ENCODE measurements around the gene SMG9.

The SMG9 gene

DNA sequence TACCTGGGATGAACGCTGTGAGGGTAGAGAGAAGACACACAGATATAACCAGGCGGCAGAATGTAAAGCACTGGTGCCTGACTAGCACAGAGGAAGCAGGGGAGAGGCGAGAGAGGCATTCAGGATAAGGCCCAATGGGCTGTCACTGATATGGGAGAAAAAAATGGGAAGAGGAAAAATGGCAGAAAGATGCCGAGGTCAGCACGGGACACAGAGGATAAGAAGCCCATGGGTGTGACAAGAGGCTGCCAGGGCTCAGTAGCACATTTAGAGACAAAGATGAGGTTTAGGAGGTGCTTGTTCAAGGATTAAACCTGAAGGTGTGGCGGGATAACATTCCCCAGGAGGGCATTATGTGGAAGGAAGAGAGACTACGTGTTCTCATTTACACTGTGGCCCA is 5.6 kb downstream of the SMG9 start (continued):
- TF ChIP-seq, protein P1, sequence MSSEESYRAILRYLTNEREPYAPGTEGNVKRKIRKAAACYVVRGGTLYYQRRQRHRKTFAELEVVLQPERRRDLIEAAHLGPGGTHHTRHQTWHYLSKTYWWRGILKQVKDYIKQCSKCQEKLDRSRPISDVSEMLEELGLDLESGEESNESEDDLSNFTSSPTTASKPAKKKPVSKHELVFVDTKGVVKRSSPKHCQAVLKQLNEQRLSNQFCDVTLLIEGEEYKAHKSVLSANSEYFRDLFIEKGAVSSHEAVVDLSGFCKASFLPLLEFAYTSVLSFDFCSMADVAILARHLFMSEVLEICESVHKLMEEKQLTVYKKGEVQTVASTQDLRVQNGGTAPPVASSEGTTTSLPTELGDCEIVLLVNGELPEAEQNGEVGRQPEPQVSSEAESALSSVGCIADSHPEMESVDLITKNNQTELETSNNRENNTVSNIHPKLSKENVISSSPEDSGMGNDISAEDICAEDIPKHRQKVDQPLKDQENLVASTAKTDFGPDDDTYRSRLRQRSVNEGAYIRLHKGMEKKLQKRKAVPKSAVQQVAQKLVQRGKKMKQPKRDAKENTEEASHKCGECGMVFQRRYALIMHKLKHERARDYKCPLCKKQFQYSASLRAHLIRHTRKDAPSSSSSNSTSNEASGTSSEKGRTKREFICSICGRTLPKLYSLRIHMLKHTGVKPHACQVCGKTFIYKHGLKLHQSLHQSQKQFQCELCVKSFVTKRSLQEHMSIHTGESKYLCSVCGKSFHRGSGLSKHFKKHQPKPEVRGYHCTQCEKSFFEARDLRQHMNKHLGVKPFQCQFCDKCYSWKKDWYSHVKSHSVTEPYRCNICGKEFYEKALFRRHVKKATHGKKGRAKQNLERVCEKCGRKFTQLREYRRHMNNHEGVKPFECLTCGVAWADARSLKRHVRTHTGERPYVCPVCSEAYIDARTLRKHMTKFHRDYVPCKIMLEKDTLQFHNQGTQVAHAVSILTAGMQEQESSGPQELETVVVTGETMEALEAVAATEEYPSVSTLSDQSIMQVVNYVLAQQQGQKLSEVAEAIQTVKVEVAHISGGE (tag by site-specific recombination; conservative IDR thresholded peaks at IDR 0.05; ENCODE audit: low read depth), result no peak
- no peak for TF ChIP-seq ZNF514 (tag by site-specific recombination; IDR thresholded peaks at IDR 0.05)
- no peak for TF ChIP-seq HOXA7 (CRISPR knock-in tag; IDR thresholded peaks at IDR 0.05; ENCODE audit: borderline replicate concordance)
- no peak for TF ChIP-seq ZNF555 (tag by site-specific recombination; conservative IDR thresholded peaks at IDR 0.05)
- TF ChIP-seq ZNF311 (tag by site-specific recombination; IDR thresholded peaks at IDR 0.05; ENCODE audit: borderline replicate concordance), result no peak
- TF ChIP-seq ZFP3 (tag by site-specific recombination; IDR thresholded peaks at IDR 0.05; ENCODE audit: low read depth), result no peak
- TF ChIP-seq ZNF664 (tag by site-specific recombination; IDR thresholded peaks at IDR 0.05), result no peak
- no peak for TF ChIP-seq IKZF3 (tag by site-specific recombination; IDR thresholded peaks at IDR 0.05)

DNA sequence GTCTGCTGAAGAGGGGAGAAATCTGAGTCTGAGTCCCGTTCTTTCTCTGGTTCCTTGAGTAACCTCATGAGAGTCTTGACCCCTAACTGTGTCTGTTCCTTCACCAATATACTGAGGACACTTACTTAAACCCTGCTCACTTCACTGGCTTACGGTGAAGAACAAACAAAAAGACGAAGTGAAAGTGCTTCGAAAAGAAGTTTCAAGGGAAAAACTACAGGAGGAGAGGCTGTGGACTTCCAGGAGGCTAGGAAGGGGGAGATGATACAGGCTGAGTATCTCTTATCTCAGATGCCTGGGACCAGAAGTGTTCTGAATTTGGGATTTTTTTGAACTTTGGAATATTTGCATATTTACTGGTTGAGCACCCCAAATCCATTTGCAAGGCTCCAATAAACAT is 6.1 kb downstream of the SMG9 start:
- Histone ChIP-seq H3K27ac (ENCODE audit: extremely low read depth, low read depth, low read length) (no peak overlapping the region), H3K4me1 (ENCODE audit: control insufficient read depth, insufficient read depth, low read length) (peaks cover 7% of the 10 kb centered on the region), H3K4me3 (ENCODE audit: low read depth, low read length) (no peak overlapping the region), H3K36me3 (ENCODE audit: control insufficient read depth in 2 of 2, insufficient read depth in 1 of 2, low read length in 2 of 2) (peaks cover 75 to 90% of the 10 kb centered on the region in 2 experiments), H3K9me3 (ENCODE audit: control insufficient read depth, insufficient read depth, low read depth, low read length) (no peaks in the 10 kb centered on the region)
- TF ChIP-seq ZNF544 (tag by site-specific recombination; IDR thresholded peaks at IDR 0.05), result no peak
- no peak for TF ChIP-seq ZNF221 (tag by site-specific recombination; IDR thresholded peaks at IDR 0.05; ENCODE audit: borderline replicate concordance)
- no peak for TF ChIP-seq ZBTB1 (tag by site-specific recombination; IDR thresholded peaks at IDR 0.05)
- no peak for TF ChIP-seq ZNF341 (tag by site-specific recombination; IDR thresholded peaks at IDR 0.05; ENCODE audit: low read depth)
- no peak for TF ChIP-seq GLIS1 (tag by site-specific recombination; IDR thresholded peaks at IDR 0.05)
- TF ChIP-seq SALL2 (tag by site-specific recombination; IDR thresholded peaks at IDR 0.05; ENCODE audit: borderline replicate concordance), result no peak
- TF ChIP-seq ZNF76 (tag by site-specific recombination; IDR thresholded peaks at IDR 0.05; ENCODE audit: borderline replicate concordance, low read depth), result no peak
- no peak for TF ChIP-seq ZNF366 (tag by site-specific recombination; conservative IDR thresholded peaks at IDR 0.05)
- TF ChIP-seq ZNF621 (tag by site-specific recombination; IDR thresholded peaks at IDR 0.05), result no peak
- TF ChIP-seq, protein P2, sequence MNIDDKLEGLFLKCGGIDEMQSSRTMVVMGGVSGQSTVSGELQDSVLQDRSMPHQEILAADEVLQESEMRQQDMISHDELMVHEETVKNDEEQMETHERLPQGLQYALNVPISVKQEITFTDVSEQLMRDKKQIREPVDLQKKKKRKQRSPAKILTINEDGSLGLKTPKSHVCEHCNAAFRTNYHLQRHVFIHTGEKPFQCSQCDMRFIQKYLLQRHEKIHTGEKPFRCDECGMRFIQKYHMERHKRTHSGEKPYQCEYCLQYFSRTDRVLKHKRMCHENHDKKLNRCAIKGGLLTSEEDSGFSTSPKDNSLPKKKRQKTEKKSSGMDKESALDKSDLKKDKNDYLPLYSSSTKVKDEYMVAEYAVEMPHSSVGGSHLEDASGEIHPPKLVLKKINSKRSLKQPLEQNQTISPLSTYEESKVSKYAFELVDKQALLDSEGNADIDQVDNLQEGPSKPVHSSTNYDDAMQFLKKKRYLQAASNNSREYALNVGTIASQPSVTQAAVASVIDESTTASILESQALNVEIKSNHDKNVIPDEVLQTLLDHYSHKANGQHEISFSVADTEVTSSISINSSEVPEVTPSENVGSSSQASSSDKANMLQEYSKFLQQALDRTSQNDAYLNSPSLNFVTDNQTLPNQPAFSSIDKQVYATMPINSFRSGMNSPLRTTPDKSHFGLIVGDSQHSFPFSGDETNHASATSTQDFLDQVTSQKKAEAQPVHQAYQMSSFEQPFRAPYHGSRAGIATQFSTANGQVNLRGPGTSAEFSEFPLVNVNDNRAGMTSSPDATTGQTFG (tag by site-specific recombination; IDR thresholded peaks at IDR 0.05; ENCODE audit: borderline replicate concordance), result no peak
- no peak for TF ChIP-seq GFI1B (tag by site-specific recombination; IDR thresholded peaks at IDR 0.05)
- TF ChIP-seq KLF9 (tag by site-specific recombination; IDR thresholded peaks at IDR 0.05; ENCODE audit: low read depth), result no peak
- TF ChIP-seq, protein P3, sequence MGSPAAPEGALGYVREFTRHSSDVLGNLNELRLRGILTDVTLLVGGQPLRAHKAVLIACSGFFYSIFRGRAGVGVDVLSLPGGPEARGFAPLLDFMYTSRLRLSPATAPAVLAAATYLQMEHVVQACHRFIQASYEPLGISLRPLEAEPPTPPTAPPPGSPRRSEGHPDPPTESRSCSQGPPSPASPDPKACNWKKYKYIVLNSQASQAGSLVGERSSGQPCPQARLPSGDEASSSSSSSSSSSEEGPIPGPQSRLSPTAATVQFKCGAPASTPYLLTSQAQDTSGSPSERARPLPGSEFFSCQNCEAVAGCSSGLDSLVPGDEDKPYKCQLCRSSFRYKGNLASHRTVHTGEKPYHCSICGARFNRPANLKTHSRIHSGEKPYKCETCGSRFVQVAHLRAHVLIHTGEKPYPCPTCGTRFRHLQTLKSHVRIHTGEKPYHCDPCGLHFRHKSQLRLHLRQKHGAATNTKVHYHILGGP (tag by site-specific recombination; IDR thresholded peaks at IDR 0.05), result no peak
- no peak for TF ChIP-seq WT1 (tag by site-specific recombination; IDR thresholded peaks at IDR 0.05)
- no peak for TF ChIP-seq ZNF311 (tag by site-specific recombination; IDR thresholded peaks at IDR 0.05; ENCODE audit: borderline replicate concordance)
- no peak for TF ChIP-seq ZNF501 (tag by site-specific recombination; IDR thresholded peaks at IDR 0.05)
- TF ChIP-seq ZNF610 (tag by site-specific recombination; IDR thresholded peaks at IDR 0.05; ENCODE audit: borderline replicate concordance), result no peak
- TF ChIP-seq MYNN (tag by site-specific recombination; IDR thresholded peaks at IDR 0.05; ENCODE audit: borderline replicate concordance), result no peak
- TF ChIP-seq, protein P4, sequence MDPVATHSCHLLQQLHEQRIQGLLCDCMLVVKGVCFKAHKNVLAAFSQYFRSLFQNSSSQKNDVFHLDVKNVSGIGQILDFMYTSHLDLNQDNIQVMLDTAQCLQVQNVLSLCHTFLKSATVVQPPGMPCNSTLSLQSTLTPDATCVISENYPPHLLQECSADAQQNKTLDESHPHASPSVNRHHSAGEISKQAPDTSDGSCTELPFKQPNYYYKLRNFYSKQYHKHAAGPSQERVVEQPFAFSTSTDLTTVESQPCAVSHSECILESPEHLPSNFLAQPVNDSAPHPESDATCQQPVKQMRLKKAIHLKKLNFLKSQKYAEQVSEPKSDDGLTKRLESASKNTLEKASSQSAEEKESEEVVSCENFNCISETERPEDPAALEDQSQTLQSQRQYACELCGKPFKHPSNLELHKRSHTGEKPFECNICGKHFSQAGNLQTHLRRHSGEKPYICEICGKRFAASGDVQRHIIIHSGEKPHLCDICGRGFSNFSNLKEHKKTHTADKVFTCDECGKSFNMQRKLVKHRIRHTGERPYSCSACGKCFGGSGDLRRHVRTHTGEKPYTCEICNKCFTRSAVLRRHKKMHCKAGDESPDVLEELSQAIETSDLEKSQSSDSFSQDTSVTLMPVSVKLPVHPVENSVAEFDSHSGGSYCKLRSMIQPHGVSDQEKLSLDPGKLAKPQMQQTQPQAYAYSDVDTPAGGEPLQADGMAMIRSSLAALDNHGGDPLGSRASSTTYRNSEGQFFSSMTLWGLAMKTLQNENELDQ (tag by site-specific recombination; IDR thresholded peaks at IDR 0.05; ENCODE audit: low read depth), result no peak
- CTCF ChIA-PET, result interaction anchor here (1.0 to 2.3 kb wide), 3 partner anchors 18 to 80 kb away, joined by 4 to 9 read pairs (median 6); no protein-coding TSS in a partner anchor
- POLR2A ChIA-PET, result no interaction called here
